Skin epidermis (tissue), 12 donors: ENCODE data around the gene OGFOD2.

Experiments used
- H3K27ac ChIP-seq, 21 experiments: fragments of 200-600 bp; sonication (generic) in 11 of 21; one replicate each; pipeline ENCODE4 v1.5.0; 2020; ENCODE audit warnings: mild to moderate bottlenecking in 3 of 21, inconsistent platforms in 2 of 21, moderate library complexity in 2 of 21
- H3K4me3 ChIP-seq, 7 experiments: fragments of 200-600 bp; sonication (generic) in 2 of 7; one replicate each; pipeline ENCODE4 v1.5.0; 2020; ENCODE audit warnings: inconsistent platforms in 2 of 7, mild to moderate bottlenecking in 2 of 7, moderate library complexity in 1 of 7

OGFOD2 gene

GRCh38 chr12:122974274-122974891, 661 bp upstream of the OGFOD2 start:
- Histone ChIP-seq H3K27ac (peak overlapping the region; percentile 90 to 100 (median 98)), H3K4me3 (peak overlapping the region; percentile 79 to 94 (median 87))

- Histone ChIP-seq H3K27ac (peak overlapping the region in 19 of 21 experiments; percentile 90 to 100 (median 98)), H3K4me3 (peak overlapping the region; percentile 79 to 94 (median 87))
These were observed 975 bp downstream of the OGFOD2 start for GRCh38 chr12:122975790-122976647.

- peak overlapping the region in 5 of 21 experiments; percentile 95 to 98 (median 98) for H3K27ac ChIP-seq
- peak overlapping the region in 1 of 7 experiments; percentile 92 for H3K4me3 ChIP-seq
These were observed 1.6 kb downstream of the OGFOD2 start for GRCh38 chr12:122976648-122976975.

- Histone ChIP-seq H3K27ac (peak overlapping the region in 1 of 21 experiments; percentile 28), H3K4me3 (no peak overlapping the region)
These were observed 2.1 kb downstream of the OGFOD2 start for GRCh38 chr12:122977153-122977552.

- no peak overlapping the region for H3K4me3 ChIP-seq
- H3K27ac ChIP-seq = no peak overlapping the region
These were observed 2.8 kb downstream of the OGFOD2 start for GRCh38 chr12:122977655-122978392.

- no peak overlapping the region for H3K27ac ChIP-seq
- no peak overlapping the region for H3K4me3 ChIP-seq
These were observed 3.5 kb downstream of the OGFOD2 start for GRCh38 chr12:122978507-122978955.

GRCh38 chr12:122979001-122979907, 4.2 kb downstream of the OGFOD2 start:
- H3K27ac ChIP-seq = peak overlapping the region in 18 of 21 experiments; percentile 85 to 98 (median 93)
- peak overlapping the region; percentile 82 to 98 (median 89) for H3K4me3 ChIP-seq

GRCh38 chr12:122979908-122980182, 4.8 kb downstream of the OGFOD2 start:
- peak overlapping the region; percentile 82 to 98 (median 89) for H3K4me3 ChIP-seq

GRCh38 chr12:122980183-122981035, 5.4 kb downstream of the OGFOD2 start, which contains the start of gene ARL6IP4:
TSS of gene ARL6IP4 (plus strand) at chr12:122980681. CDS start at chr12:122981140, 459 bp downstream.
- Histone ChIP-seq H3K4me3 (peak within 1 kb of the TSS; percentile 82 to 98 (median 89)), H3K27ac (peak within 1 kb of the TSS; percentile 78 to 98 (median 92))

More at GRCh38 chr12:122979908-122980182, 4.8 kb downstream of the OGFOD2 start:
- H3K27ac ChIP-seq = peak overlapping the region; percentile 78 to 98 (median 92)

GRCh38 chr12:122981036-122981471, 6.0 kb downstream of the OGFOD2 start:
- H3K4me3 ChIP-seq = peak overlapping the region; percentile 82 to 98 (median 89)

GRCh38 chr12:122981587-122982476, 6.8 kb downstream of the OGFOD2 start:
- H3K4me3 ChIP-seq = peak overlapping the region; percentile 82 to 98 (median 89)
- H3K27ac ChIP-seq = peak overlapping the region in 18 of 21 experiments; percentile 85 to 98 (median 93)

More at GRCh38 chr12:122981036-122981471, 6.0 kb downstream of the OGFOD2 start:
- H3K27ac ChIP-seq = peak overlapping the region; percentile 78 to 98 (median 92)

GRCh38 chr12:122982477-122982815, 7.4 kb downstream of the OGFOD2 start:
- H3K4me3 ChIP-seq = no peak overlapping the region
- H3K27ac ChIP-seq = peak overlapping the region in 7 of 21 experiments; percentile 3 to 98 (median 94)

- H3K27ac ChIP-seq = peak overlapping the region in 6 of 21 experiments; percentile 3 to 98 (median 56)
- H3K4me3 ChIP-seq = no peak overlapping the region
These were observed 8.1 kb downstream of the OGFOD2 start for GRCh38 chr12:122982963-122983788.

- Histone ChIP-seq H3K27ac (peak overlapping the region in 16 of 21 experiments; percentile 15 to 78 (median 63)), H3K4me3 (no peak overlapping the region)
These were observed 8.9 kb downstream of the OGFOD2 start for GRCh38 chr12:122983789-122984515.

- Histone ChIP-seq H3K4me3 (no peak overlapping the region), H3K27ac (peak overlapping the region in 20 of 21 experiments; percentile 1 to 77 (median 62))
These were observed 9.7 kb downstream of the OGFOD2 start for GRCh38 chr12:122984612-122985337.
